OCI-LY1 (cell line): ENCODE data around the gene ZFYVE27.

Experiments used
- EZH2 ChIP-seq: fragments of 200-600 bp; sonication (generic), shearing (Covaris generic); IDR thresholded peaks from 2 replicates; pipeline ENCODE4 v1.8.0; 2017; ENCODE audit warnings: borderline replicate concordance, mixed run types, mild to moderate bottlenecking, antibody characterized with exemption, low read length, moderate library complexity, mixed read lengths
- TF ChIP-seq, protein P1 (sequence below): fragments of 200-600 bp; sonication (generic), shearing (Covaris generic); IDR thresholded peaks from 2 replicates; pipeline ENCODE4 v1.5.1; 2017; ENCODE audit warnings: mild to moderate bottlenecking, antibody characterized with exemption, low read length, moderate library complexity, mixed read lengths

GRCh38 chr10:97781618-97782331 lies 44.8 kb downstream of the ZFYVE27 start:
- no peak for TF ChIP-seq EZH2
- TF ChIP-seq, protein P1, sequence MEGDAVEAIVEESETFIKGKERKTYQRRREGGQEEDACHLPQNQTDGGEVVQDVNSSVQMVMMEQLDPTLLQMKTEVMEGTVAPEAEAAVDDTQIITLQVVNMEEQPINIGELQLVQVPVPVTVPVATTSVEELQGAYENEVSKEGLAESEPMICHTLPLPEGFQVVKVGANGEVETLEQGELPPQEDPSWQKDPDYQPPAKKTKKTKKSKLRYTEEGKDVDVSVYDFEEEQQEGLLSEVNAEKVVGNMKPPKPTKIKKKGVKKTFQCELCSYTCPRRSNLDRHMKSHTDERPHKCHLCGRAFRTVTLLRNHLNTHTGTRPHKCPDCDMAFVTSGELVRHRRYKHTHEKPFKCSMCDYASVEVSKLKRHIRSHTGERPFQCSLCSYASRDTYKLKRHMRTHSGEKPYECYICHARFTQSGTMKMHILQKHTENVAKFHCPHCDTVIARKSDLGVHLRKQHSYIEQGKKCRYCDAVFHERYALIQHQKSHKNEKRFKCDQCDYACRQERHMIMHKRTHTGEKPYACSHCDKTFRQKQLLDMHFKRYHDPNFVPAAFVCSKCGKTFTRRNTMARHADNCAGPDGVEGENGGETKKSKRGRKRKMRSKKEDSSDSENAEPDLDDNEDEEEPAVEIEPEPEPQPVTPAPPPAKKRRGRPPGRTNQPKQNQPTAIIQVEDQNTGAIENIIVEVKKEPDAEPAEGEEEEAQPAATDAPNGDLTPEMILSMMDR: no peak
